ENCODE measurements around the gene JAKMIP3.

Gene JAKMIP3

DNA sequence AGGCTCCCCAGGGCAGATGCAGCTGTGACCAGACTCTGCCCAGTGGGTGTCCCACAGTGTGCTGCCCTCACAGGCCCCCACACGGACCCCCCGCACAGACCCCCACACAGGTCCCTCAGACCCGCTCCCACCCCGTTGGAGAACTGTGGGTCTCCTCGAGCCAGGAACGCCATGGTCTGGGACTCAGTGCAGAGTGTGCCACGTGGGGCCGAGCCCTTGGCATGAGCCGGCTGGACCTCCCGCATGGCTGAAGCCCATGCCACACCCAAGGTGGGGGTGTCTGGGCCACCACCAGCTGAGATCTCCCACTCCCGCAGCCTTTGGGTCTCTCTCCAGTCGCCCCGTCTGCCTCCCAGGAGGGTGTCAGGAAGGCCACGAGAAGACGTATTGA, 34.3 kb downstream of the JAKMIP3 start:
- DNase-seq, result no peak

DNA sequence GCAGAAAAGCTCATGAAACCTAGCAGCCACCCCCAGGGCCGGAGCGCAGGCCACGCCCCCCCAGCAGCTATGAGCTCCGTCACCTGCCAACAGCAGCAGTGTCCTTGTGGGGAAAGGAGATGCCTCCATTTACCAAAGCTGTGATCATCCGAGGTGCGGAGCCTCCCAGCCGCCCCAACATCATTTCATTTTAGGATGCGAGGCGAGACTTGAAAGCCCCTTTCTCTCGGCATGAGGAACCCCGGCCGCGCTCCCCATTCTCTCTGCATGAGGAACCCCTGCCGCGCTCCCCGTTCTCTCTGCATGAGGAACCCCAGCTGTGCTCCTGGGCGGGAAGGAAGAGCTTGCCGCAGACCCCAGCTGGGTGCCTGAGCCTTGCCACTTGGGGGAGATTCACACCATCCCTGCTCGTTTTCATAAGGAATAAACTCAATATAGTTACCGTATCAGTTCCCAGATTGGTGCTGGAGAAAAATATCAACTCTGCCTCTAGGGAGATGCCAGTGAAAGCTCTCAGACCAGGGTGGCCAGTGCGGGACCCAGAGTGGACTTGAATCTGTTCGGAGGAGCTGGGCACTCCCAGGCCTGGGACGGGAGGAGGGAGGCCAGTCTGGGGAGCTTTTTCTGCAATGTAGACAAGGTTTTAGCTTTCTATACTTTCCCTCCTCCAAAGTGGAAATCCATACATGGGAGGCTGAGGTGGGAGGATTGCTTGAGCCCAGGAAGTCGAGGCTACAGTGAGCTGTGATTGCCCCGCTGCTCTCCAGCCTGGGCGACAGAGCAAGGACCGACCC, 35.0 kb downstream of the JAKMIP3 start:
- DNase-seq, result no peak

- DNase-seq, result no peak
These were observed 35.8 kb downstream of the JAKMIP3 start for GRCh38 chr10:132101529-132101928.

DNA sequence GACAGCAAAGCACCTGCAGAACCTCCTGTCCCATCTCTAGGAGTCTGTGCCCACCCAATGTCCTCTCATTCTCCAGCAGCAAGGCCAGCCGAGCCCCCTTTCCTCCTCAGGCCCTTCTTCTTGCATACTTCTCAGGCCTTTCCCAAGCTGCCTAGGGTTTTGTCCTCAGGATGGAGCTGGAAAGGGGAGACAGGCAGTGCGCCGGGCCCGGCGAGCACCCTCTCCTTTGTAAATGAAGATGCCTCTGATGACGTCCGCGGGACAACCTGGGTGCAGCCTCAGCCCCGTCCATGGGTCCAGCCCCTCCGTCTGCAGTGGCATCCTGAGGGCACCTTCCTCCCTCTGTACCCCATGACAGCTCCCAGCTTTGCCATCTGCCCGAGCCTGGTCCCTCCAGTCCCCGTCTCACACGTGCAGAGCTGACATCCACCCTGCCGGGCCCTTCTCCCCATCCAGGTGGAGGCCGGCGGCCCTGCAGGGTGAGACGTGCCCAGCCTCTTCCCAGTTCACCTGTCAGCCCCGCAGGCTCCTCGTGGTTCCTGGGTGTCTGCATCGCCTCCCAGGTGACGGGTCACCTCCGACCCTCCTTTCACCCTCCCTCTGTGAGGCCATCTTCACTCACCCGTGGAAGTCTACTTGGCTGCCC, 36.4 kb downstream of the JAKMIP3 start:
- peak; percentile 4 for DNase-seq

GRCh38 chr10:132102717-132103110, 37.0 kb downstream of the JAKMIP3 start:
- DNase-seq, result no peak

DNA sequence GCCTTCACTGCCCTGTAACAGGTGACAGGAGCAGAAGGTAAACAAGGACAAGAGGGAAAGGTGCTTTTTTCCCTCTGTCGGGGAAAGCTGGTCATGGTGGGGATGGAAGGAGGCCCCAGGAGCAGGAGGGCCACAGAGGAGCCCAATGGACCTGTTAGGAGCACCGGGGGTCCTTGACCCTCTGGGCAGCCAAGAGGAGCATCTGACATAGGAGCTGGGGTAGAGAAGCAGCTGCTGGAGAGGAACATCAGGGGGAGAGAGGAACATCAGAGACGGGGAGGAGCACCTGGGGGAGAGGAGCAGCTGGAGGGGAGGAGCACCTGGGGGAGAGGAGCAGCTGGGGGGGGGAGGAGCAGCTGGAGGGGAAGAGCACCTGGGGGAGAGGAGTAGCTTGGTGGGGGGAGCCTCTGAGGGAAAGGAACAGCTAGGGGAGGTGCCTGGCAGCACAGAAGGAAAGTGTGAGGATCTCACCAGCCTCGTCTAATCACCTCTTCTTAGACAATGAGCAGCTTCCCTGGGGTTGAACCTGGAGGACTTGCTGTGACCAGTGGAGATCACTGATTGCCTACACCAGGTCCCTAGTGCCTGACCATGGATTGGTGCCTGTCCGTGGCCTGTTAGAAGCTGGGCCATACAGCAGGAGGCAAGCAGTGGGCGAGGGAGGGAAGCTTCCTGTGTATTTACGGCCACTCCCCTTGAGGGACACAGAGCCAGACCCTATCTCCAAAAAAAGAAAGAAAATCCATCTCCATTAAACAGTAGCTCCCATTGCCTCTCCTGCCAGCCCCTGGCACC, 37.6 kb downstream of the JAKMIP3 start:
- no peak for DNase-seq

GRCh38 chr10:132104062-132104461, 38.3 kb downstream of the JAKMIP3 start:
- DNase-seq, result no peak

DNA sequence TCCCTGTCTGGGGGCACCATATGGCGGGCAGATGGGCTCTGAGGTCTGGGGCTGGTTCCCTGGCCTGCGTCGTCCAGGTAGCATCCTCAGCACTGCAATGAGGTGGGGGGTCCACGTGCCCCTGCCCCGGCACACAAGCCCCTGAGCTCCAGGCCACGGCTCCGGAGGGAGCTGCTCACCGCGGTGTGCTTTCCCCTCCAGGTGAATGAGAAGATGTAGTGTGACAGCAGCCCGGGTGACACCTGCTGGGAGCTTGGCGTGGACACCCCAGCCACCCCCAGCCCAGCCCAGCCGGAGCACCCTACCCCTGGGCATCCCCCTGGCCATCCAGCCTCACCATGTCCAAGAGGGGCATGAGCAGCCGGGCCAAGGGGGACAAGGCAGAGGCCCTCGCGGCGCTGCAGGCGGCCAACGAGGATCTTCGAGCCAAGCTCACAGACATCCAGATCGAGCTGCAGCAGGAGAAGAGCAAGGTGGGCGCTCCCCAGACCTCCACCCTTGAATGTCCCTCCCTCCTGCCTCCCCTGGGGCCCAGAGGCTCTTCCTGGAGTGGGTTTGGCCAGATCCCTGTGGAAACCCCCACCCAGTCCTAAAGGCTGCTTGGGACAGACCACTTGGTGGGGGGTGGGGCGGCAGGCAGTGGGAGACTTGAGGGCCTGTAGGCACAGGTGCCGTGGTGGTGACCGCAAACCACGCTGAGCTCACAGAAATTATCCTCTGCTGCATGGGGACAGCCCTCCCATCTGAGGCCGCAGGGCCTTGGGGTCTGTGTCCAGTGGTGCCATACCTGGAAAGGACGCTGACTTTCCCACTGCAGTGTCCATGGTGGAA, 38.9 kb downstream of the JAKMIP3 start:
- DNase-seq, result no peak

DNA sequence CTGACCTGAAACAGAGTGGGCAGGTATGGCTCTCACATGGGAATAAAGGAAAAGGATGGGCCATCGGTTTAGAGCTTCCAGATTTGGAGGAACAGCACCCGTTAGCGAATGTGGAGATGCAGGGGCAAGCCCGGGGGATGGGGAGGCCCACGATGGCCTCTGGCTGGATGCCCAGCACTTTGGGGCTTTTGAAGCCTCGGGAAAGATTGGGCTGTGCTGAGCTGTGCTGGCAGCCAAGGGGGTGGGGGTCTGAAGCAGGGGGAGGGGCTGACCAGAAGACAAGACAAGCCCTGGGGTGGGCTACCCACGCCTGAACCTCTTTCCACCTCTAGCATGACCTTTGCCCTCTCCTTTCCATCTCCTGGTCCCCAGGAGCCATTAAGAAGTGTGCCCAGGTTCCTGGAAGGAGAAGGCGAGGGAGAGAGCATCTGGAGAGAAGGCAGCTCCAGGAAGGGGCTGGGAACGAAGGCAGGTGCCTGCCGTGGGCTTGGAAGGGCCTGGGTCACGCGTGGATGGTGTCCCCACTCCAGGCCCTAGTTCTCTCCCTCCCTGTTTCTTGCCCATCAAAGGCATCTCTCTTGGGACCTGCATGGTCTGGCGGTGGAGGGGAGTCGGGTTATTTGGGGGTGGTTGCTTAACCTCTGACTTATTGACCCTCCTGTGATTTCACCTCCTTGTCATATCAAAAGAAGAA, 39.7 kb downstream of the JAKMIP3 start:
- DNase-seq, result no peak

DNA sequence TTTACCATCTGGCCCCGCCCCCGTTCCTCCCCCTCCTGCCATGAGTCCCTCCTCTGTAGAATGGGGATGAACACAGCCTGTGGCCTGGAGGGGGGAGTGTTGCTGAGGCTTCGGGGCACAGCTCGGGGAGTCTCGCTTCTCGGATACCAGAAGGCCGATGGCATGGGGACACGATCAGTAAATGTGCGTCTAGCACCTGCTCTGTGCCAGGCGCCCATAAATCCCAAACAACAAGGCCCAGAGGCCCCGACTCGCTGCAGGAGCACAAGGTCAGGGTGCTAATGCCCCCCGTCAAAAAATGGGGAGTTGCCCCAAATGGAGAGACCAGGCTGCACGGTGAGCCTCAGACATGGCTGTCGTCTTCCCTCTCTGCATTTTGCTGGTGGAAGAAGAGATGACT, 40.7 kb downstream of the JAKMIP3 start:
- DNase-seq, result peak; percentile 2

- DNase-seq, result peak; percentile 12
These were observed 41.6 kb downstream of the JAKMIP3 start for GRCh38 chr10:132107186-132107948.

DNA sequence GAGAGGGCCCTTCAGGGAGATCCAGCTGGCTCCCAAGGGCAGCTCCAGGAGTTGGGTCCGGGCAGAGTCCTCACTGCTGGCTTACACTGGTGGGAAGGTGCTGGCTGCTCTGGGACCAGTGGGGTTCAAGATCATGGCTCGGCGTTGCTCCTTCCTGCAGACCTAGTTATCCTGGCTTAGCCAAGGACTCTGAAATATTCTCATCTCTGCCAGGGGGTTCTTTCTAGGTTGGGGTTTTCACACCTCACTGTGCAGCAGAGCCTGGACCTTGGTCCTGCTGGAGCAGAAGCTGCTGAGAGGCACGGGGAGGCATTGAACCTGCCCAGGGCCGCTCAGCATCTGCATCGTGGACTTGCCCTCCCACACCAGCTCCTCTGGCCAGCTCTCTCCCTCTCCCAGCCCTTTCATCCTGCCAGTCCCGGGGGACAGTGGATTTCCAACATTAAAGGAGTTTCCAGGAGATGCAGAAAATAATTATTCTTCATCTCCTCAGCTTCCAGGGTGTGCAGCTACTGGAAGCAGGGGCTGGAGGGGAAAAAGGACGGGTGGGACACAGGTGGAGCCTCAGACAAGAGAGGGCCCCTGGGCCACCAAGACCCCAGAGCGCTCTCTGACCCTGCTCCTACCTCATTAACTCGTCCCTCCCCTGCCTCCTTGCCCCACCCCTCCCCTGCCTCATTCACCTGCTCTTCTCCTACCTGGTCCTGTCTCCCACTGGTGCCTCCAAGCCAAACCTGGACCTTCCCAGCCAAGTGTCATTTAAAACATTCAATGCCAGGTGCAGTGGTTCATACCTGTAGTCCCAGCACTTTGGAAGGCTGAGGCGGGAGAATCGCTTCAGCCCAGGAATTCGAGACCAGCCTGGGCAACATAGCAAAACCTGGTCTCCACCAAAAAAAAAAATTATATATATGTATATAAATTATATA, 42.5 kb downstream of the JAKMIP3 start:
- DNase-seq, result peak; percentile 14

GRCh38 chr10:132109341-132110110, 43.8 kb downstream of the JAKMIP3 start:
- peak; percentile 78 for DNase-seq

DNA sequence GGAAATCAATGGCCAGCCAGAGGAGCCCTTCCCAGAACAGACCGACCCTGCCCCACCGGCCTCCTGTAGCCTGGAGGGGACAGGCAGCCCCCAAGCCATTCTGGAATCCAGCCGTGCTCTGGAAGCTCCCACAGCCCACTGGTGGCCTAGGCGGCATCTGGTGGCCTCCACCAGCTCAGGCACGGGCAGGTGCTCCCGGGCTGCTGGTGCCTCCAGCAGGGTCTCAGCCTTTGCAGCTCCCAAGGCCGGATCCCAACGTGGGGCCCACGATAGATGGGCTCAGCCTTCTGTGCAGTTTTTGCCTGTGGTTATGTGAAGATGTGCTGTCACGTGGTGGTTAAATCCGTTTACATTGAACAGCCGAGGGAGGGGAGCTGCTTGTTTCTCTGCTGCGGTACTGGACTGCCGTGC, 44.4 kb downstream of the JAKMIP3 start:
- DNase-seq, result peak; percentile 52

- peak; percentile 17 for DNase-seq
These were observed 45.0 kb downstream of the JAKMIP3 start for GRCh38 chr10:132110713-132111112.

DNA sequence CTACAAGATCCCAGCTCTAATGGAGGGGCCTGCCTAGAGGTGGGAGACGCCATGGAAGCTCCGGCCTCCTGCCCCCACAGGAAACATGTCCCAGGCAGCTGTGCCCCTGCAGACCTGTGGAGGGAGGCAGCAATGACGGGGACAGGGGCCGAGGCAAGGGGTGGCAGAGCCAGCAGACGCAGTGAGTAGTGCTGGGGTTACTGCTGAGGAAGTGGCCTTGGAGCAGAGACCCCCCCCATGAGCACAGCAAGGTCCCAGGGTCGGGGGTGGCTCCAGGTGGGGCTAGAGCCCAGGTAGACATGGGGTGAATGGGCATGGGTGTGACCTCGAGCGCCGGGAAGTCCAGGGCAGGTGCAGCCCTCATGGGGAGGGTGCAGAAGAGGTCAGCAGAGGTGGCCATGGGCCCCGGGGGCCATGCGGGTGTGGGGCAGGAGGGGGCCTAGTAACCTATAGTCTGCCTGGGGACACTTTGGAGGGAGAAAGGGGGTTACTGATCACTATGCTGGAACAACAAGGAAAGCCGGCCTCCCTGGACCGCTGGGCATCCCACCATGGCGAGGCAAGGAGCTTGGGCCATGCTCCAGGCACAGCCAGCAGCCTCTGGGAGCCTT, 45.5 kb downstream of the JAKMIP3 start:
- DNase-seq, result peak; percentile 13

DNA sequence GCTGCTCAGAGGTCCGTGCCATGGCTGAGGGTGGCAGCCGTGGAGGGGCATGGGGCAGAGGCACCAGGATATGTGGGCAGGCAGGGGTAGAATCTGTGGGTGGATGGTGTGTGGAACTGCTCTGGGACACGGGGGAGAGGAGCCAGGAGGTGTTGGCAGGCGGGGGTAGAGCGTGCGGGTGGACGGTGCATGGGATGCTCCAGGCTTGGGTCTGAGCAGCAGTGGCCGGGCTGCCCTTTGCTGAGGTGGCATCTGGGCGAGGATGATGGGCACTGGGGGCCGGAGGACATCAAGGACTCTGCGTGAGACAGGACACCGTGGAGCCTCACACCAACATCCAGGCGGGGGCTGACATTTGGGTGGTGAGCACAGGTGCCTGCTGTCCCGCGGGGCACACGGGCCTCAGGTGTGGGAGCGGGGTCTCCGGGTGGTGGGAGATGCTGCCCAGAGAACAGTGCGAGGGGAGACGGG, 46.2 kb downstream of the JAKMIP3 start:
- DNase-seq, result peak; percentile 12

DNA sequence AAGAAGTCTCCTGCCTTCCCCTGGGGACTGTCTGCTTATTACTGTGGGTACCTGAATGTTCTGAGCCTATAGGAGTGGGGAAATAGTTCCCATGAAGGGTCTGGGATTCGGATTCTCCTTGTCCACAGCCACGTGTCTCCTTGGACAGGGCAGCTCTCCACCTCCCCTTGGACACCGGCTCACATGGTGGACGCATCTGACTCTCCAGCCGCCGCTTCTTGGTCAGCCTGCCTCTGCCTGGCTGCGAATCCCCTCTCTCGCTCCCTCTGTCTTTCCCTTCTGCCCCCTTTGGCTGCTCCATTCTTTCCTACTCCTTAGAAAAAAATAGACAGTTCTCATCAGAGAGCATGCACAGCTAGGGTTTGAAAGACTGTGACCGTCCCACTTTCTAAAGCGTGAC, 46.9 kb downstream of the JAKMIP3 start:
- DNase-seq, result peak; percentile 3

DNA sequence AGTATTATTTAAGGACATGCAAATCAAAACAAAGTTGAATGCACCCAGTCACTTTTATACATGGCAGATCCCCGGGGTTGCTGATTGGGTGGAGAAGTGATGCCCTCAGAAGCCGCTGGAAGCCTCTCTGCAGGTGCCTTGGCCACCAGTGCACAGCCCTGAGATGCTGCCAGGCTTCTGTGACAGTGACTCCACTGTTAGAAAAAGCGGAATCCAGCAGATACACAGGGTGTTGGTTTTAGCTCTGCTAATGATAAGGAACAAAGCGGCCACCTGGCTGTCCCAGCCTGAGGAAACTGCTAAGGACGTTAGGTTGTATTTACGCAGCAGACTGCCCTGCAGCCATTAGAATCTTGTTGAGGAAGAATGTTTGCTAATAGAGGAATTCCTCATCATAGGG, 47.5 kb downstream of the JAKMIP3 start:
- no peak for DNase-seq

Data from right hindlimb (tissue), 1 donor.